Skeletal muscle tissue (tissue), 4 donors: ENCODE results near the gene TADA1. TPM values are rescaled to one million over a fixed set of nuclear protein-coding genes. Genes with fewer than 3 reads are reported as not detected.

Experiments used
- H3K27ac ChIP-seq: one replicate; pipeline ENCODE4 v1.7.0; 2013; ENCODE audit warnings: mild to moderate bottlenecking, low read depth, low read length, inconsistent platforms
- H3K27me3 ChIP-seq, 3 donors: one replicate each; pipeline ENCODE4 v1.7.0; 2013; ENCODE audit warnings: low read length in 3 of 3; ENCODE audit not compliant: control insufficient read depth in 3 of 3, insufficient read depth in 3 of 3
- H3K36me3 ChIP-seq, 3 donors: one replicate each; pipeline ENCODE4 v1.7.0; 2013; ENCODE audit warnings: low read length in 3 of 3; ENCODE audit not compliant: control insufficient read depth in 3 of 3, insufficient read depth in 3 of 3
- H3K4me1 ChIP-seq, 3 donors: one replicate each; pipeline ENCODE4 v1.7.0; 2013; ENCODE audit warnings: low read length in 3 of 3, mild to moderate bottlenecking in 3 of 3; ENCODE audit not compliant: control insufficient read depth in 3 of 3, insufficient read depth in 3 of 3
- H3K4me3 ChIP-seq, 3 donors: one replicate each; pipeline ENCODE4 v1.7.0; 2013; ENCODE audit warnings: low read length in 3 of 3
- H3K9ac ChIP-seq, 3 donors: one replicate each; pipeline ENCODE4 v1.7.0; 2013; ENCODE audit warnings: low read length in 3 of 3, mild to moderate bottlenecking in 3 of 3, moderate library complexity in 2 of 3, low read depth in 1 of 3
- H3K9me3 ChIP-seq, 3 donors: one replicate each; pipeline ENCODE4 v1.7.0; 2013; ENCODE audit warnings: low read length in 3 of 3; ENCODE audit not compliant: control insufficient read depth in 3 of 3
- total RNA-seq: library from RNA; depleted of rRNA; stranded (reverse); fragments of >200 nt; gene quantifications from one replicate; pipeline ENCODE4 v1.2.3, GENCODE V29; 2014
- donor health status: Osteomylitis.

The TADA1 gene
- total RNA-seq, 1 donor from 2014 or later, result 18.8 TPM

GRCh38 chr1:166874464-166874863 is 1.6 kb downstream of the TADA1 start:
- H3K4me1 ChIP-seq, result peaks cover 11 to 17% (median 16%) of the 10 kb centered on the region in 3 donors
- no peaks in the 10 kb centered on the region for H3K27me3 ChIP-seq

GRCh38 chr1:166870584-166870983 is 5.5 kb downstream of the TADA1 start:
- peaks cover 11 to 17% (median 15%) of the 10 kb centered on the region in 3 donors for H3K36me3 ChIP-seq
- H3K4me3 ChIP-seq, result no peak overlapping the region
- no peaks in the 10 kb centered on the region for H3K27me3 ChIP-seq
- no peaks in the 10 kb centered on the region for H3K9me3 ChIP-seq
- H3K4me1 ChIP-seq, result peaks cover 8 to 15% (median 13%) of the 10 kb centered on the region in 3 donors
- H3K9ac ChIP-seq, result no peak overlapping the region
- H3K27ac ChIP-seq, result no peak overlapping the region

More at GRCh38 chr1:166874464-166874863, 1.6 kb downstream of the TADA1 start:
- H3K4me3 ChIP-seq, result no peak overlapping the region
- no peak overlapping the region for H3K27ac ChIP-seq
- no peaks in the 10 kb centered on the region for H3K36me3 ChIP-seq
- H3K9ac ChIP-seq, result no peak overlapping the region
- no peaks in the 10 kb centered on the region for H3K9me3 ChIP-seq

GRCh38 chr1:166869318-166870099 is 6.6 kb downstream of the TADA1 start:
- Histone ChIP-seq H3K27ac (no peak overlapping the region), H3K4me3 (no peak overlapping the region), H3K9me3 (no peaks in the 10 kb centered on the region), H3K9ac (peak overlapping the region in 1 of 3 donors; percentile 24), H3K27me3 (no peaks in the 10 kb centered on the region), H3K36me3 (peaks cover 11 to 20% (median 18%) of the 10 kb centered on the region in 3 donors), H3K4me1 (peaks cover 2 to 9% (median 5%) of the 10 kb centered on the region in 3 donors)

- peaks cover 14 to 25% (median 24%) of the 10 kb centered on the region in 3 donors for H3K36me3 ChIP-seq
Measured at GRCh38 chr1:166868639-166869038, 7.4 kb downstream of the TADA1 start.

GRCh38 chr1:166865926-166866325 is 10.1 kb downstream of the TADA1 start:
- H3K4me1 ChIP-seq, result no peaks in the 10 kb centered on the region
- H3K36me3 ChIP-seq, result peaks cover 19 to 41% (median 39%) of the 10 kb centered on the region in 3 donors
- H3K9me3 ChIP-seq, result no peaks in the 10 kb centered on the region
- H3K9ac ChIP-seq, result no peak overlapping the region
- H3K27me3 ChIP-seq, result no peaks in the 10 kb centered on the region
- H3K4me3 ChIP-seq, result no peak overlapping the region
- H3K27ac ChIP-seq, result no peak overlapping the region

More at GRCh38 chr1:166868639-166869038, 7.4 kb downstream of the TADA1 start:
- H3K9me3 ChIP-seq, result no peaks in the 10 kb centered on the region
- no peak overlapping the region for H3K9ac ChIP-seq
- H3K4me3 ChIP-seq, result no peak overlapping the region
- peaks cover 0 to 5% (median 4%) of the 10 kb centered on the region in 3 donors for H3K4me1 ChIP-seq
- no peaks in the 10 kb centered on the region for H3K27me3 ChIP-seq
- no peak overlapping the region for H3K27ac ChIP-seq

- H3K9me3 ChIP-seq, result no peaks in the 10 kb centered on the region
- no peak overlapping the region for H3K9ac ChIP-seq
- peaks cover 10 to 65% (median 50%) of the 10 kb centered on the region in 3 donors for H3K36me3 ChIP-seq
- H3K4me1 ChIP-seq, result no peaks in the 10 kb centered on the region
- H3K27me3 ChIP-seq, result no peaks in the 10 kb centered on the region
- no peak overlapping the region for H3K4me3 ChIP-seq
- no peak overlapping the region for H3K27ac ChIP-seq
Measured at GRCh38 chr1:166859597-166859996, 16.5 kb downstream of the TADA1 start.

GRCh38 chr1:166858726-166859419 is 17.2 kb downstream of the TADA1 start:
- Histone ChIP-seq H3K4me1 (no peaks in the 10 kb centered on the region), H3K9me3 (no peaks in the 10 kb centered on the region), H3K36me3 (peaks cover 8 to 65% (median 55%) of the 10 kb centered on the region in 3 donors), H3K9ac (no peak overlapping the region), H3K27me3 (no peaks in the 10 kb centered on the region), H3K4me3 (no peak overlapping the region), H3K27ac (no peak overlapping the region)

- Histone ChIP-seq H3K27me3 (no peaks in the 10 kb centered on the region), H3K4me3 (no peak overlapping the region), H3K36me3 (peaks cover 8 to 63% (median 50%) of the 10 kb centered on the region in 3 donors), H3K9me3 (no peaks in the 10 kb centered on the region), H3K9ac (no peak overlapping the region), H3K4me1 (no peaks in the 10 kb centered on the region), H3K27ac (no peak overlapping the region)
Measured at GRCh38 chr1:166857995-166858394, 18.1 kb downstream of the TADA1 start.

- Histone ChIP-seq H3K36me3 (peaks cover 7 to 76% (median 57%) of the 10 kb centered on the region in 3 donors), H3K27me3 (no peaks in the 10 kb centered on the region), H3K27ac (no peak overlapping the region)
Measured at GRCh38 chr1:166855558-166855957, 20.5 kb downstream of the TADA1 start.

GRCh38 chr1:166852918-166853317 is 23.1 kb downstream of the TADA1 start:
- Histone ChIP-seq H3K4me1 (peaks cover 0 to 2% (median under 1%) of the 10 kb centered on the region in 3 donors), H3K36me3 (peaks cover 23 to 83% (median 72%) of the 10 kb centered on the region in 3 donors), H3K9ac (no peak overlapping the region), H3K9me3 (no peaks in the 10 kb centered on the region), H3K4me3 (no peak overlapping the region), H3K27ac (no peak overlapping the region), H3K27me3 (no peaks in the 10 kb centered on the region)

More at GRCh38 chr1:166855558-166855957, 20.5 kb downstream of the TADA1 start:
- Histone ChIP-seq H3K4me3 (no peak overlapping the region), H3K9ac (no peak overlapping the region), H3K9me3 (no peaks in the 10 kb centered on the region), H3K4me1 (no peaks in the 10 kb centered on the region)
